Neural crest cell (in vitro differentiated cells): Measurements from ENCODE around the gene NISCH. TPM values are rescaled to one million over a fixed set of nuclear protein-coding genes. Genes with fewer than 3 reads are reported as not detected.

ENCODE experiments used
- DNase-seq: peaks from one replicate; pipeline ENCODE4 v3.0.0; 2021; ENCODE audit warnings: low read depth, mixed read lengths, low spot score
- H3K27ac Mint-ChIP-seq: one replicate; pipeline ENCODE4 v1.8.0; 2021; ENCODE audit warnings: mild to moderate bottlenecking, mixed read lengths; ENCODE audit not compliant: unreplicated experiment
- H3K27me3 Mint-ChIP-seq: 2 replicates; pipeline ENCODE4 v1.8.0; 2021; ENCODE audit warnings: low read depth, mild to moderate bottlenecking, mixed read lengths
- H3K36me3 Mint-ChIP-seq: 2 replicates; pipeline ENCODE4 v1.8.0; 2021; ENCODE audit warnings: low read depth, mild to moderate bottlenecking, mixed read lengths
- H3K4me1 Mint-ChIP-seq: 2 replicates; pipeline ENCODE4 v1.8.0; 2021; ENCODE audit warnings: mixed read lengths
- H3K4me3 Mint-ChIP-seq: one replicate; pipeline ENCODE4 v1.8.0; 2021; ENCODE audit warnings: mild to moderate bottlenecking, mixed read lengths
- H3K9me3 Mint-ChIP-seq: 2 replicates; pipeline ENCODE4 v1.8.0; 2021; ENCODE audit warnings: mixed read lengths
- CTCF ChIP-seq: fragments of 200-600 bp; sonication (generic); conservative IDR thresholded peaks from 2 replicates; pipeline ENCODE4 v1.5.0; 2021; ENCODE audit warnings: antibody characterized with exemption, mild to moderate bottlenecking
- total RNA-seq: library from RNA; stranded (reverse); gene quantifications from 2 replicates; pipeline ENCODE4 v1.2.1, GENCODE V29; 2021

The NISCH gene
- total RNA-seq, 1 donor from 2014 or later, result 161 TPM

DNA sequence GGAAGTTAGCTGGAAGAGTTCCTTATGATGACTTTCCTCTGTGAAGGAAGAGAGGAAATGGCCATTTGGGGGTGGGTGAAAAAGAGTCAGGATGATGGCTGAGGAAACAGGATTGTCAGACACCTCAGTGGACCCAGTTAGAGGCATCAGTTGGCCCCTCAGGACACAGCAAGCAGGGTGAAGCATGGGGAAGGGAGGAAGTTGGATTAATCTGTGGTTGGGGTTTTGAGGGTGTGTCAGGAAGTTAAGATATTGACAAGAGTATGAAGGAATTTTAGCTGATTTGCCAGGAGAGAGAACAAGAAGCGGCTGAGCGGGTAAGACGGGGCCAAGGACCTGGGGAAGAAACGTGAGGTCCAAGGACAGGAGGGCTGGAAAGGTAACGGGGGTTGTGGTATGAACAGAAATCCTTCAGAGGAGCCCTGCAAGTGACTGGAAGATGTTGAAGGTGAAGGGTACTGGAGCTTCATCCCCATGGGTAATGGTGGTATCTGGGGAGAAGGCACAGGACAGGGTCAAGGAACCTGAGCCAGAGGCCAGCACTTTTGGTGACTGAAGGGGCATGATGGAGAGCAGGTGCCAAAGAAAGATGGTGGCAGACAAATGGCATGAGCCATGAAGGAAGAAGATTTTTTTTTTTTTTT, 83.7 kb downstream of the NISCH start:
- H3K9me3 Mint-ChIP-seq, result no peaks in the 10 kb centered on the region
- peaks cover 44% of the 10 kb centered on the region for H3K4me1 Mint-ChIP-seq
- peaks cover 2% of the 10 kb centered on the region for H3K27me3 Mint-ChIP-seq
- no peak for TF ChIP-seq CTCF
- no peak for DNase-seq
- peaks cover 9% of the 10 kb centered on the region for H3K36me3 Mint-ChIP-seq
- H3K27ac Mint-ChIP-seq, result no peak overlapping the region
- peak overlapping the region; percentile 47 for H3K4me3 Mint-ChIP-seq

- Mint-ChIP-seq H3K9me3 (no peaks in the 10 kb centered on the region), H3K36me3 (peaks cover 13% of the 10 kb centered on the region), H3K4me3 (peak overlapping the region; percentile 48), H3K27ac (no peak overlapping the region), H3K4me1 (peaks cover 42% of the 10 kb centered on the region), H3K27me3 (peaks cover 2% of the 10 kb centered on the region)
- DNase-seq, result no peak
- no peak for TF ChIP-seq CTCF
These were observed 85.6 kb downstream of the NISCH start for GRCh38 chr3:52541050-52541449.

Other genes with a start within 250 kb of the NISCH start
- gene TLR9, start 230.0 kb upstream of the NISCH start, total RNA-seq, result 0.16 TPM in 1 of 2 replicates, not detected in the other
- 30.7 and 31.7 TPM in 2 replicates for gene TWF2, start 216.4 kb upstream of the NISCH start, total RNA-seq
- 4.3 and 4.4 TPM in 2 replicates for gene PPM1M, start 209.8 kb upstream of the NISCH start, total RNA-seq
- 114 and 119 TPM in 2 replicates for gene WDR82, start 177.0 kb upstream of the NISCH start, total RNA-seq
- gene GLYCTK, start 167.8 kb upstream of the NISCH start, total RNA-seq, result 6.1 and 9.7 TPM in 2 replicates
- 2.4 and 3.2 TPM in 2 replicates for gene DNAH1, start 139.3 kb upstream of the NISCH start, total RNA-seq
- 123 and 125 TPM in 2 replicates for gene BAP1, start 45.6 kb upstream of the NISCH start, total RNA-seq
- 8.5 and 9.9 TPM in 2 replicates for gene PHF7, start 44.9 kb upstream of the NISCH start, total RNA-seq
- gene SEMA3G, start 10.5 kb upstream of the NISCH start, total RNA-seq, result 4.1 and 5.2 TPM in 2 replicates
- 0.45 TPM in 1 of 2 replicates, not detected in the other for gene TNNC1, start 1.6 kb upstream of the NISCH start, total RNA-seq
- 0.11 and 0.16 TPM in 2 replicates for gene STAB1, start 39.7 kb downstream of the NISCH start, total RNA-seq
- 389 and 392 TPM in 2 replicates for gene NT5DC2, start 78.3 kb downstream of the NISCH start, total RNA-seq
- 26.2 and 29.8 TPM in 2 replicates for gene UQCC5, start 81.0 kb downstream of the NISCH start, total RNA-seq
- gene PBRM1, start 230.3 kb downstream of the NISCH start, total RNA-seq, result 107 and 109 TPM in 2 replicates
- gene GNL3, start 230.4 kb downstream of the NISCH start, total RNA-seq, result 142 TPM in 2 replicates